ENCODE results near the gene SULT1C4. TPM values are rescaled to one million over a fixed set of nuclear protein-coding genes. Genes with fewer than 3 reads are reported as not detected.

The SULT1C4 gene
- polyA plus RNA-seq, 1 experiment = 0.05 TPM

DNA sequence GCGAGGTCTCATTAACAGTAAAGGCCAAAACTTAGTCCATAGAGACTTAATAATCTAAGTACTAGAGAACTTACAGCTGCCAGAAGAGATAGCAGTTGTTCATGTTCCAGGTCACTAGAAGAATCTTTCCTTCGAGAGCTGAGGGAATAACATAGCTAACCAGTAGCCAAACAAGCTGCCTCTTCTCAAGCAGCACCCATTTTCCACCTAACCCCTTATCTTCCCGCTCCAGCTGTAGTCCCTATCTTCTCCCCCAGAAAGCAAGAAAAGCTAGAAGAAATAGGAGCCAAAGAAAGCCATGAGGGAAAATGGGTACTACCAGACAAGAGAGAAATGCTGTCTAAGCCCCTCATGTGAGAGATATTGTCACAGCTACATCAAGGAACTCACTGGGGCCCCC lies 24.0 kb downstream of the SULT1C4 start:
- no peak for DNase-seq (ENCODE audit: low read depth)
- H3K27me3 ChIP-seq (ENCODE audit: control insufficient read depth, insufficient read depth, low read length) = no peaks in the 10 kb centered on the region
- ChIA-PET CTCF (interaction anchor here (1.6 kb wide), 2 partner anchors 11 to 182 kb away, joined by 4 to 9 read pairs; no protein-coding TSS in a partner anchor), POLR2A (no interaction called here)
- H3K36me3 ChIP-seq (ENCODE audit: control insufficient read depth, insufficient read depth, low read length) = no peaks in the 10 kb centered on the region
- TF ChIP-seq, protein P1, sequence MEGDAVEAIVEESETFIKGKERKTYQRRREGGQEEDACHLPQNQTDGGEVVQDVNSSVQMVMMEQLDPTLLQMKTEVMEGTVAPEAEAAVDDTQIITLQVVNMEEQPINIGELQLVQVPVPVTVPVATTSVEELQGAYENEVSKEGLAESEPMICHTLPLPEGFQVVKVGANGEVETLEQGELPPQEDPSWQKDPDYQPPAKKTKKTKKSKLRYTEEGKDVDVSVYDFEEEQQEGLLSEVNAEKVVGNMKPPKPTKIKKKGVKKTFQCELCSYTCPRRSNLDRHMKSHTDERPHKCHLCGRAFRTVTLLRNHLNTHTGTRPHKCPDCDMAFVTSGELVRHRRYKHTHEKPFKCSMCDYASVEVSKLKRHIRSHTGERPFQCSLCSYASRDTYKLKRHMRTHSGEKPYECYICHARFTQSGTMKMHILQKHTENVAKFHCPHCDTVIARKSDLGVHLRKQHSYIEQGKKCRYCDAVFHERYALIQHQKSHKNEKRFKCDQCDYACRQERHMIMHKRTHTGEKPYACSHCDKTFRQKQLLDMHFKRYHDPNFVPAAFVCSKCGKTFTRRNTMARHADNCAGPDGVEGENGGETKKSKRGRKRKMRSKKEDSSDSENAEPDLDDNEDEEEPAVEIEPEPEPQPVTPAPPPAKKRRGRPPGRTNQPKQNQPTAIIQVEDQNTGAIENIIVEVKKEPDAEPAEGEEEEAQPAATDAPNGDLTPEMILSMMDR (IDR thresholded peaks at IDR 0.05; ENCODE audit: insufficient read depth, low read depth, low read length) = no peak
- H3K4me3 ChIP-seq (ENCODE audit: low read depth, low read length) = no peak overlapping the region

DNA sequence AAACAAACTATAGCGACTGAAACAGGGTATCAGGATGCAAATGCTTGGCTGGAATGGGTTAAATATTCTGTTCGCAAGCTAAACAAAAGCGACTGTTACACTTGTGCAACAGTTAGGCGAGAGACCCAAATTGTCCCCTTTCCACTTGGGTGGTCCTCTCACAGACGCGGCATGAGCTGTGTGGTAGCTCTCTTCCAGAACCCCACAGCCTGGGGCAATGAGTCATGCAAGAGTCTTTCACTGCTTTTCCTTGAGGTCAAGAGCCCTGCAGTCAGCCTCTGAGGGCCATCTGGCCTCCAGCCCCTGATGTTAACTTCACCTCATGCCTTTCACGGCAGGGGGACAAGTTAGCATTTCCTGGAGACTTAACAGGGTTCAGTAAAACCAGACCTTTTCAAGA lies 25.7 kb downstream of the SULT1C4 start:
- no peaks in the 10 kb centered on the region for H3K36me3 ChIP-seq (ENCODE audit: control insufficient read depth, insufficient read depth, low read length)
- ChIA-PET POLR2A (no interaction called here), CTCF (interaction anchor here (1.2 to 1.6 kb wide), 4 partner anchors 9 to 181 kb away, joined by 3 to 9 read pairs (median 3); no protein-coding TSS in a partner anchor)
- H3K4me3 ChIP-seq (ENCODE audit: low read depth, low read length) = no peak overlapping the region
- DNase-seq (ENCODE audit: low read depth) = no peak
- TF ChIP-seq, protein P1 (IDR thresholded peaks at IDR 0.05; ENCODE audit: insufficient read depth, low read depth, low read length) = no peak
- H3K27me3 ChIP-seq (ENCODE audit: control insufficient read depth, insufficient read depth, low read length) = no peaks in the 10 kb centered on the region

DNA sequence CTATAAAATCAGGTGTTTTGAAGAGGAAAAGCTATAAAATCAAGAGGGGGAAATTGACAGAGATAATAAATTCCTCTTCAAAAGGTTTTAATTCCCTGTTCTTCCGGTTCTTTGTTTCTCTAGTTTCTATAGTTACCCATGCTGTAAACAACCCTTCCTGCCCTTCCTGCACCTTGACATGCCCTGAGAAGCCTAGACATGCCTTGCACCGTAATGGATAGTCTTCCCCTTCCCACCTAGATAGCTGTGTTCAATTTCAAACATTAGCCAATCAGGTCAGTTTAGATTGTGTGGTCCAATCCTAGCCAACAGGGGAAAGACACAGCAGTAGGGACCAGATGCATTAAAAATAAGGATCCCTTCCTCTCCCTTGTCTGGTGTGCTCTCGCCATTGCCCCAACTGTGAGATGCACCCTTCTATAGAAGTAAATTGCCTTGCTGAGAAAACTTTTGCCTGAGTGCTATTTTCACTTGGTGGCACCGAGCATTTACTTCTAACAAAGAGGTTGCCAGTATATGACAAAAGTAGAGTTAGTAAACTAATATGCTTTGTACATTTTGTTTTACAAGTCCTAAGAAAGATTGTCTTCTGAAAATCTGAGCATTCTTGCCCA lies 27.1 kb downstream of the SULT1C4 start:
- ChIA-PET POLR2A (no interaction called here), CTCF (interaction anchor here (0.5 to 1.3 kb wide), 2 partner anchors 28 to 200 kb away, joined by 3 read pairs; no protein-coding TSS in a partner anchor)
- no peaks in the 10 kb centered on the region for H3K36me3 ChIP-seq (ENCODE audit: control insufficient read depth, insufficient read depth, low read length)
- no peak for DNase-seq (ENCODE audit: low read depth)
- no peaks in the 10 kb centered on the region for H3K27me3 ChIP-seq (ENCODE audit: control insufficient read depth, insufficient read depth, low read length)
- TF ChIP-seq, protein P1 (IDR thresholded peaks at IDR 0.05; ENCODE audit: insufficient read depth, low read depth, low read length) = no peak
- no peak overlapping the region for H3K4me3 ChIP-seq (ENCODE audit: low read depth, low read length)

DNA sequence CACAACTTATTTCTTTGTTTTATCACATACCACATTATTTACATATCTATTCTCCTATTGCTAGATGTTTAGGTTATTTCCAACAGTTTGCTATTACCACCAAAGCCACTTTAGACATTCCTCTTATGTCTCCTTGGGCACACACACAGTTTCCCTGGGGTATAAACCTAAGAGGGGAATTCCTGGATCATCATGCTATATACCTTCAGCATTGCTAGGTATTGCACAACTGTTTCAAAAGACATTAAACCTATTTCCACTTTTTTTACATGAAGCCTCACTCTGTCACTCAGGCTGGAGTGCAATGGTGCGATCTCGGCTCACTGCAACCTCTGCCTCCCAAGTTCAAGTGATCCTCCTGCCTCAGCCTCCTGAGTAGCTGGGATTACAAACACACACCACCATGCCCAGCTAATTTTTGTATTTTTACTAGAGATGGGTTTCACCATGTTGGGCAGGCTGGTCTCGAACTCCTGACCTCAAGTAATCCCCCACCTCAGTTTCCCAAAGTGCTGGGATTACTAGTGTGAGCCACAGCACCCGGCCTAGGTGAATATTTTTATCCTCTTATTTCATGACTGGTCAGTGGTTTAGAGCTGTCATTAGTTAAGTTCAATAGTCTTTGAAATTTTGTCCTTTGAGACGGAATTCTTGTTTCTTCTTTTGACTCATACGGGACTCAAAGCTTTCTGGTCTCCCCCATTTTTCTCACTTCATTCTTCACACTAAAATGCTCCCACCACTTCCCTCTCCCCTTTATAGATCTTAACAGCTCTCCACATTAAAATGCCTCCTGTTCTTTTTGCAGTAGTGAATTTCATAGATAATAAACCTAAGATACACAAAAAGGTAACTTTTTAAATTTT lies 30.3 kb downstream of the SULT1C4 start:
- Histone ChIP-seq H3K4me3 (ENCODE audit: low read depth, low read length) (no peak overlapping the region), H3K27me3 (ENCODE audit: control insufficient read depth, insufficient read depth, low read length) (no peaks in the 10 kb centered on the region), H3K36me3 (ENCODE audit: control insufficient read depth, insufficient read depth, low read length) (no peaks in the 10 kb centered on the region)
- DNase-seq (ENCODE audit: low read depth) = no peak
- ChIA-PET CTCF (interaction anchor here (1.0 to 2.3 kb wide), 2 partner anchors 10 to 166 kb away, joined by 3 to 5 read pairs; no protein-coding TSS in a partner anchor), POLR2A (no interaction called here)
- TF ChIP-seq, protein P1 (IDR thresholded peaks at IDR 0.05; ENCODE audit: insufficient read depth, low read depth, low read length) = no peak

DNA sequence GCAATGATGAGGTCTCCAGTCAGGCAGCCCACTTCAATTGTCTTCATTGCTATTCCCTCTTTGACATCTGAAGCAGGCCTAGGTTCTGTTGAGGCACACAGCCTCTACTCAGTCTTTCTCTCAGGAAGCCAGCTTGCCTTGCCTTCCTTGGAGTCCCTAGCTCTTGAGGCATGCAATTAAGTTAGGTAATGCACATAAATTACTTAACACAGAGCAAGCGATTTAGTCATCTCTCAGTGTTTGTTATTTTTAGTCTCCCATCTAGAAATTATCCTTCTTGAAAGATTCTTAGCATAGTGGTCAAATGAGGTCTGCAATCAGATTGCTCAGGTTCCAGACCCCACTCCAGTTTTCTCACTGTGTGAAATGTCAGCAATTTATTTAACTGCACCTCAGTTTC lies 32.0 kb downstream of the SULT1C4 start:
- no peaks in the 10 kb centered on the region for H3K27me3 ChIP-seq (ENCODE audit: control insufficient read depth, insufficient read depth, low read length)
- no peaks in the 10 kb centered on the region for H3K36me3 ChIP-seq (ENCODE audit: control insufficient read depth, insufficient read depth, low read length)
- ChIA-PET CTCF (interaction anchor here (1.3 to 2.3 kb wide), 3 partner anchors 12 to 227 kb away, joined by 4 to 7 read pairs (median 5); no protein-coding TSS in a partner anchor), POLR2A (no interaction called here)
- TF ChIP-seq, protein P1 (IDR thresholded peaks at IDR 0.05; ENCODE audit: insufficient read depth, low read depth, low read length) = no peak
- H3K4me3 ChIP-seq (ENCODE audit: low read depth, low read length) = no peak overlapping the region
- DNase-seq (ENCODE audit: low read depth) = no peak
